Activated CD8-positive, alpha-beta memory T cell treated with anti-CD3 and anti-CD28 coated beads, Interleukin-2, amount 50 U/mL, for 48 hours (primary cell): ENCODE measurements around the gene EXOC3L1.

Experiments
- DNase-seq: peaks from one replicate; pipeline ENCODE4 v3.0.0-alpha.2; 2020

Gene EXOC3L1

GRCh38 chr16:67161595-67162058, 28.3 kb downstream of the EXOC3L1 start:
- DNase-seq, result no peak

- peak; percentile 88 for DNase-seq
Observed at GRCh38 chr16:67158637-67159600, 31.0 kb downstream of the EXOC3L1 start.

GRCh38 chr16:67157892-67158635, 31.9 kb downstream of the EXOC3L1 start:
- DNase-seq, result no peak

GRCh38 chr16:67157106-67157748, 32.7 kb downstream of the EXOC3L1 start:
- no peak for DNase-seq

- DNase-seq, result no peak
Observed at GRCh38 chr16:67156143-67156844, 33.6 kb downstream of the EXOC3L1 start.

- peak; percentile 95 for DNase-seq
Observed at GRCh38 chr16:67155295-67156142, 34.4 kb downstream of the EXOC3L1 start.

GRCh38 chr16:67154578-67155294, 35.2 kb downstream of the EXOC3L1 start:
- DNase-seq, result no peak

- DNase-seq, result no peak
Observed at GRCh38 chr16:67151431-67152097, 38.4 kb downstream of the EXOC3L1 start.

GRCh38 chr16:67150833-67151396, 39.0 kb downstream of the EXOC3L1 start, which contains the start of gene B3GNT9:
Gene B3GNT9 (minus strand): TSS chr16:67150998. CDS start chr16:67150485, 513 bp downstream.
- peak; percentile 76 for DNase-seq

GRCh38 chr16:67150047-67150832, 39.7 kb downstream of the EXOC3L1 start:
- DNase-seq, result peak; percentile 77

GRCh38 chr16:67149276-67150046, 40.5 kb downstream of the EXOC3L1 start:
- DNase-seq, result no peak

GRCh38 chr16:67148656-67149275, 41.2 kb downstream of the EXOC3L1 start:
- DNase-seq, result no peak

GRCh38 chr16:67148221-67148620, 41.7 kb downstream of the EXOC3L1 start:
- DNase-seq, result no peak

GRCh38 chr16:67147437-67148140, 42.3 kb downstream of the EXOC3L1 start:
- no peak for DNase-seq

GRCh38 chr16:67146523-67147357, 43.2 kb downstream of the EXOC3L1 start:
- DNase-seq, result no peak

- DNase-seq, result no peak
Observed at GRCh38 chr16:67145746-67146145, 44.2 kb downstream of the EXOC3L1 start.
